Epithelial cell of esophagus (primary cell): ENCODE results near the gene LMO7.
"Not testable (repeated sequence)": the region's sequence is repeated elsewhere in the genome, so short reads cannot be mapped to it uniquely, and the experiment has no call there.

Experiments used
- DNase-seq: peaks from one replicate; pipeline ENCODE4 v3.0.0; 2010; ENCODE audit warnings: low read depth
- H3K4me3 ChIP-seq: 2 replicates; pipeline ENCODE4 v1.5.1; 2011; ENCODE audit warnings: mild to moderate bottlenecking, low read length, control low read depth
- TF ChIP-seq, protein P1 (sequence below): IDR thresholded peaks from 2 replicates; pipeline ENCODE4 v1.5.1; 2011; ENCODE audit warnings: low read depth, mild to moderate bottlenecking, low read length, control low read depth, inconsistent platforms; ENCODE audit not compliant: insufficient read depth; ENCODE audit errors: missing control alignments

The LMO7 gene

DNA sequence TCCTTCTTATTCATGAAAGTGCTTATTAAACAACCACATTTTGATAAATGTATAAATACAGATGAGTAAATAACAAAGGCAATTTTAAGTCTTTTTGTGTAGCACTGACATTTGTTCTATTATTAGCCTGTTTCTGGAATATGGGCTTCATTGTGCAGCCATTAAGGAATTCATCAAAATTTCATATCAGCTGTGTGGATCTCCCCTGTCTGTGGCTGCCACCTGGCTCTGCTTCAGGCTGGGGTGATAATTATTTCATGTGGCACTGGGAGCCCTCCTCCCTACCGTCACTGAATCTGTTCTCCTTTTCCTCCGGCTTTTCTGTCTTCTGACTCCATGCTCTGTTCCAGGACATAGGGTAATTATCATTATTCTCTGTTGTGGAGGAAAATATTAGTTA lies 57.1 kb downstream of the LMO7 start:
- DNase-seq, result no peak
- H3K4me3 ChIP-seq, result no peak overlapping the region
- TF ChIP-seq, protein P1, sequence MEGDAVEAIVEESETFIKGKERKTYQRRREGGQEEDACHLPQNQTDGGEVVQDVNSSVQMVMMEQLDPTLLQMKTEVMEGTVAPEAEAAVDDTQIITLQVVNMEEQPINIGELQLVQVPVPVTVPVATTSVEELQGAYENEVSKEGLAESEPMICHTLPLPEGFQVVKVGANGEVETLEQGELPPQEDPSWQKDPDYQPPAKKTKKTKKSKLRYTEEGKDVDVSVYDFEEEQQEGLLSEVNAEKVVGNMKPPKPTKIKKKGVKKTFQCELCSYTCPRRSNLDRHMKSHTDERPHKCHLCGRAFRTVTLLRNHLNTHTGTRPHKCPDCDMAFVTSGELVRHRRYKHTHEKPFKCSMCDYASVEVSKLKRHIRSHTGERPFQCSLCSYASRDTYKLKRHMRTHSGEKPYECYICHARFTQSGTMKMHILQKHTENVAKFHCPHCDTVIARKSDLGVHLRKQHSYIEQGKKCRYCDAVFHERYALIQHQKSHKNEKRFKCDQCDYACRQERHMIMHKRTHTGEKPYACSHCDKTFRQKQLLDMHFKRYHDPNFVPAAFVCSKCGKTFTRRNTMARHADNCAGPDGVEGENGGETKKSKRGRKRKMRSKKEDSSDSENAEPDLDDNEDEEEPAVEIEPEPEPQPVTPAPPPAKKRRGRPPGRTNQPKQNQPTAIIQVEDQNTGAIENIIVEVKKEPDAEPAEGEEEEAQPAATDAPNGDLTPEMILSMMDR, result no peak

DNA sequence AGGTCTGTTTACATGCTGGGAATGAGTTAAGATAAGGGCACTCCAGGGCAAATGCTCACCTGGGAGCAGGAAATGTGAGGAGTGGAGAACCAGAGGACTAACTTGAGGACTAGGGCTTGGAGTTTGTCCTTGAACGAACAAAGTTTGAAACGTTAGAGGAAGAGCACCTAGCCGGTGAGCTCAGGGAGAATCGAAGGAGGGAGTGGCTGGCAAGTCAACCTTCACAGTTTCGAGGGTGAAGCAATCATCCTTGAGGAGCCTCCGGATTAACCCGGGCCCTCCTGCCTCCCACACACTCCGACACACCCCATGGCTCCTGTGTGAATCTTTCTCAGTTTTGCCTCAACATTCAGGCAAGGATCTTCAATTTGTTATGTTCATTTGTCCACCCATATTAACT lies 58.6 kb downstream of the LMO7 start:
- peak; percentile 95 for DNase-seq
- H3K4me3 ChIP-seq, result no peak overlapping the region
- TF ChIP-seq, protein P1, result no peak

DNA sequence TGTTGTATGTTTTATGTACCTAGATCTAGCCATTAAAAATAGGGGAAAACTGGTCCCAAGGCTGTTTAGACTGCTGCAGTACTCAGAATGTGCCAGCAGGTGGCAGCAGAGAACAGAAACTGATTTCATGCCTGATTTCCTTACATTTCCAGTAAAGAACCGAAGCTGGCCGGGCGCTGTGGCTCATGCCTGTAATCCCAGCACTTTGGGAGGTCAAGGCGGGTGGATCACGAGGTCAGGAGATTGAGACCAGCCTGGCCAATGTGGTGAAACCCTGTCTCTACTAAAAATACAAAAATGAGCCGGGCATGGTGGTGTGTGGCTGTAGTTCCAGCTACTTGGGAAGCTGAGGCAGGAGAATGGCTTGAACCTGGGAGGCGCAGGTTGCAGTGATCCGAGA lies 59.8 kb downstream of the LMO7 start:
- DNase-seq, result peak; percentile 77
- not testable (repeated sequence) for H3K4me3 ChIP-seq
- TF ChIP-seq, protein P1, result peak; percentile 90

DNA sequence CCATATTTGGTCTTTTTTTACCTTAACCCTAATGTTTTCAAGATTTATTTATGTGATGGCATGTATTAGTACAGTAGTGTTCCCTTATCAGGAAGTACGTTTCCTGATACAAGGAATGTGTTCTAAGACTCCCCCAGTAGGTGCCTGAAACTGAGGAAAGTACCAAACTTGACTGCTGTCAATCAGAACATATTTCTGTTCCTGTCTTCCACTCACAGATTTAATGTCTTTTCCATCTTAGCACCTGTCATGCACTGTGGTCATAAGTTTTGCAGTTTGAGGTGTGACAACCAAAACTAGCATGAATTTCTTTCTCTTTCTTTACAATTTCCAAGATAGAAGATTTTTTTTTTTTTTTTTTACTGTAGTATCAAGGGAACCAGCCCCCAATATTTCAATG lies 62.9 kb downstream of the LMO7 start:
- TF ChIP-seq, protein P1, result no peak
- no peak for DNase-seq
- no peak overlapping the region for H3K4me3 ChIP-seq

DNA sequence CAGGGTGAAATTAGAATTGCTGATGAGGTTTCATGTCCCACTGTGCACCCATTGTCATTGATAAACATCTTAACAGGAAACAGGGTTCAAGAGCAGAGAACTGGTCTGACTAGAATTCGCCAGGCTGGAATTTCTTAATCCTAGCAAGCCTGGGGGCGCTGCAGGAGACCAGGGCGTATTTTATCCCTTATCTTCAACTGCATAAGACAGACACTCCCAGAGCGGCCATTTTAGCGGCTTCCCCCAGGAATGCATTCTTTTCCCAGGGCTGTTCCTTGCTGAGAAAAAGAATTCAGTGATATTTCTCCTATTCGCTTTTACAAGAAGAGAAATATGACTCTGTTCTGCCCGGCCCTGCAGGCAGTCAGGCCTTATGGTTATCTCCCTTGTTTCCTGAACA lies 63.6 kb downstream of the LMO7 start:
- H3K4me3 ChIP-seq, DNase-seq: not testable (repeated sequence)

DNA sequence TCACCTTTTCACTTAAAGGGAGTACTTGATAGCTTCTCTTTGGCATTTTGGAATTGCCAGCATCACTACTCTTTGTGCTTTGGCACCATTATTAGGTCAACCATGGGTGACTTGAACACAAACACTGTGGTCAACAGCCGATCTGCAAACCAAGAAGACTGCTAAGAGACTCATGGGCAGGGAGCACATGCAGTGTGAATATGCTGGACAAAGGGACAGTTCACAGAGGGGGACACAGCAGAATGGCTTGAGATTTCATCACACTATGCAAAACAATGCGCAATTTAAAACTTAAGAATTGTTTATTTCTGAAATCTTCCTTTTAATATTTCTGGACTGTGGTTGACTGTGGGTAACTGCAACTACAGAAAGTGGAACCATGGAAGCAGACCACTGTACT lies 64.4 kb downstream of the LMO7 start:
- DNase-seq, result no peak
- no peak overlapping the region for H3K4me3 ChIP-seq
- TF ChIP-seq, protein P1, result no peak

DNA sequence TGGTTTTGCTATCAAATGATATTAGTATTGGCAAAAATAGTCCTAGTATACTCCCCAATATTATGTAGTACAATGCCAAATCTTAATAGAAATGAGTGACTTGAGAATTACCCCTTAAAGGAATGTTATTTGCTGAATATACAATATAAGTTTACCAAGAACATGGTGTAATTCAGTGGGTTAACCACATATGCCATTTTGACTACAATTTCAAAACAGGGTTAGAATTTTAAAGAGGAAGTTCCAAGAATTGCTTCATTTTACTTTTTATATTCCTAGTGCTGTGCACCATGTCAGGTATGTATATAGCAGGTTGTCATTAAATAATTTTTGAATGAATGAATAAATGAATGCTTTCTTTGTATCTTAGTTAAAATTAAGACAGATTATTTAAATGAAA lies 66.3 kb downstream of the LMO7 start:
- DNase-seq, result no peak
- no peak overlapping the region for H3K4me3 ChIP-seq
- TF ChIP-seq, protein P1, result no peak

DNA sequence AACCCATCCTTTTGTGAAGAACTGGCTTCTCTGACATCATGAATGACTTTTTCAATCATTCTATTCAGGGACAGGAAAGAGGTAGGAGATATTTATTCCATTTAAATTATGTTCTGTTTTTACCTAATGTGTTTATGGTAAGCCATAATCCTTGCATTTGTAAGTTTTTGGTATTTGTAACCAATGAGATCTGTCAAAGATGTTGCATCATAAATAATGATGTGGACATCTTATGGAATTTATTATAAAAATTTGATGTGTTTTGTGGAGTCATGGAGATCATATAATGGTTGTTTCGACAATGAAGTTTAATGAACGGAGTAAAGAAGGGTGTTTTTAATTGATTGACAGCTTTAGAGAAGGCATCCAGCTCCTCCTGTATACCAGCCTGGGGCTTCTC lies 67.6 kb downstream of the LMO7 start:
- DNase-seq, result no peak
- TF ChIP-seq, protein P1, result no peak
- no peak overlapping the region for H3K4me3 ChIP-seq
